ENCODE measurements around the gene ZFC3H1.

ZFC3H1 gene

GRCh38 chr12:71621938-71622337, 41.7 kb downstream of the ZFC3H1 start:
- Histone ChIP-seq H2AK5ac (ENCODE audit: low read length, severe bottlenecking) (no peak overlapping the region), H4K8ac (ENCODE audit: low read length) (no peak overlapping the region), H3K18ac (ENCODE audit: low read depth in 1 of 2, low read length in 2 of 2) (no peak overlapping the region), H2AFZ (ENCODE audit: low read depth, low read length) (no peak overlapping the region), H3K14ac (ENCODE audit: low read length in 2 of 2) (no peak overlapping the region), H3K4ac (ENCODE audit: low read depth in 1 of 2, low read length in 2 of 2) (no peak overlapping the region), H3K23ac (ENCODE audit: low read length in 2 of 2) (no peak overlapping the region), H3K9ac (ENCODE audit: low read length) (no peak overlapping the region), H3K9me3 (ENCODE audit: control insufficient read depth, low read length) (no peaks in the 10 kb centered on the region), H3K27ac (ENCODE audit: low read length, poor library complexity, severe bottlenecking) (no peak overlapping the region), H3K36me3 (ENCODE audit: control insufficient read depth in 1 of 2, insufficient read depth in 2 of 2, low read depth in 1 of 2, low read length in 2 of 2) (peaks cover 19 to 98% of the 10 kb centered on the region in 2 experiments), H3K4me1 (ENCODE audit: control insufficient read depth, insufficient read depth, low read depth, low read length) (no peaks in the 10 kb centered on the region), H3K79me1 (replicated peaks; ENCODE audit: low read length, poor library complexity, severe bottlenecking) (peaks cover 13% of the 10 kb centered on the region), H3K4me3 (ENCODE audit: insufficient read depth in 1 of 2, low read depth in 1 of 2, low read length in 2 of 2) (no peak overlapping the region), H2BK12ac (ENCODE audit: low read length in 2 of 2) (no peak overlapping the region), H2BK5ac (ENCODE audit: low read depth, low read length, poor library complexity, severe bottlenecking) (no peak overlapping the region), H3K27me3 (ENCODE audit: control insufficient read depth in 1 of 2, insufficient read depth in 1 of 2, low read length in 2 of 2) (no peaks in the 10 kb centered on the region), H2BK15ac (ENCODE audit: low read depth, poor library complexity, severe bottlenecking) (no peak overlapping the region), H2BK120ac (ENCODE audit: low read depth, low read length) (no peak overlapping the region), H3K4me2 (ENCODE audit: low read length, poor library complexity, severe bottlenecking) (no peak overlapping the region), H4K91ac (ENCODE audit: low read length) (no peak overlapping the region)
- 97% methylated on average over 1 of the region's 1 CpG for WGBS
- no peak for DNase-seq

- no peak overlapping the region for H2BK5ac ChIP-seq (ENCODE audit: low read depth, low read length, poor library complexity, severe bottlenecking)
- no peak overlapping the region for H4K8ac ChIP-seq (ENCODE audit: low read length)
- no peaks in the 10 kb centered on the region for H3K4me1 ChIP-seq (ENCODE audit: control insufficient read depth, insufficient read depth, low read depth, low read length)
- no peak overlapping the region for H3K9ac ChIP-seq (ENCODE audit: low read length)
- H3K36me3 ChIP-seq (ENCODE audit: control insufficient read depth in 1 of 2, insufficient read depth in 2 of 2, low read depth in 1 of 2, low read length in 2 of 2): peaks cover 6 to 99% of the 10 kb centered on the region in 2 experiments
- peaks cover 2% of the 10 kb centered on the region for H3K79me1 ChIP-seq (replicated peaks; ENCODE audit: low read length, poor library complexity, severe bottlenecking)
- H2AFZ ChIP-seq (ENCODE audit: low read depth, low read length): no peak overlapping the region
- no peak overlapping the region for H3K4me3 ChIP-seq (ENCODE audit: insufficient read depth in 1 of 2, low read depth in 1 of 2, low read length in 2 of 2)
- no peak for DNase-seq
- no peak overlapping the region for H2BK120ac ChIP-seq (ENCODE audit: low read depth, low read length)
- H2AK5ac ChIP-seq (ENCODE audit: low read length, severe bottlenecking): no peak overlapping the region
- no peak overlapping the region for H2BK12ac ChIP-seq (ENCODE audit: low read length in 2 of 2)
- no peaks in the 10 kb centered on the region for H3K9me3 ChIP-seq (ENCODE audit: control insufficient read depth, low read length)
- WGBS: 92% methylated on average over 4 of the region's 6 CpGs
- H3K18ac ChIP-seq (ENCODE audit: low read depth in 1 of 2, low read length in 2 of 2): no peak overlapping the region
- no peak overlapping the region for H2BK15ac ChIP-seq (ENCODE audit: low read depth, poor library complexity, severe bottlenecking)
- no peak overlapping the region for H3K27ac ChIP-seq (ENCODE audit: low read length, poor library complexity, severe bottlenecking)
- H3K14ac ChIP-seq (ENCODE audit: low read length in 2 of 2): no peak overlapping the region
- H3K23ac ChIP-seq (ENCODE audit: low read length in 2 of 2): no peak overlapping the region
- no peak overlapping the region for H4K91ac ChIP-seq (ENCODE audit: low read length)
- H3K4me2 ChIP-seq (ENCODE audit: low read length, poor library complexity, severe bottlenecking): no peak overlapping the region
- no peaks in the 10 kb centered on the region for H3K27me3 ChIP-seq (ENCODE audit: control insufficient read depth in 1 of 2, insufficient read depth in 1 of 2, low read length in 2 of 2)
- H3K4ac ChIP-seq (ENCODE audit: low read depth in 1 of 2, low read length in 2 of 2): no peak overlapping the region
These were observed 53.4 kb downstream of the ZFC3H1 start for GRCh38 chr12:71610031-71610795.

- Histone ChIP-seq H2BK5ac (ENCODE audit: low read depth, low read length, poor library complexity, severe bottlenecking) (no peak overlapping the region), H2BK120ac (ENCODE audit: low read depth, low read length) (no peak overlapping the region)
These were observed 55.9 kb downstream of the ZFC3H1 start for GRCh38 chr12:71607494-71608330.

GRCh38 chr12:71605039-71605438, 58.6 kb downstream of the ZFC3H1 start:
- no peak for DNase-seq
- Histone ChIP-seq H2BK5ac (ENCODE audit: low read depth, low read length, poor library complexity, severe bottlenecking) (no peak overlapping the region), H3K4me3 (ENCODE audit: insufficient read depth in 1 of 2, low read depth in 1 of 2, low read length in 2 of 2) (no peak overlapping the region), H3K18ac (ENCODE audit: low read depth in 1 of 2, low read length in 2 of 2) (no peak overlapping the region), H3K9me3 (ENCODE audit: control insufficient read depth, low read length) (no peaks in the 10 kb centered on the region), H3K9ac (ENCODE audit: low read length) (no peak overlapping the region), H3K27me3 (ENCODE audit: control insufficient read depth in 1 of 2, insufficient read depth in 1 of 2, low read length in 2 of 2) (no peaks in the 10 kb centered on the region), H3K4me1 (ENCODE audit: control insufficient read depth, insufficient read depth, low read depth, low read length) (peaks cover 1% of the 10 kb centered on the region), H3K14ac (ENCODE audit: low read length in 2 of 2) (no peak overlapping the region), H3K27ac (ENCODE audit: low read length, poor library complexity, severe bottlenecking) (no peak overlapping the region), H3K4me2 (ENCODE audit: low read length, poor library complexity, severe bottlenecking) (no peak overlapping the region), H2BK15ac (ENCODE audit: low read depth, poor library complexity, severe bottlenecking) (no peak overlapping the region), H3K23ac (ENCODE audit: low read length in 2 of 2) (no peak overlapping the region), H4K91ac (ENCODE audit: low read length) (no peak overlapping the region), H3K36me3 (ENCODE audit: control insufficient read depth in 1 of 2, insufficient read depth in 2 of 2, low read depth in 1 of 2, low read length in 2 of 2) (peaks cover 9 to 52% of the 10 kb centered on the region in 2 experiments), H2AK5ac (ENCODE audit: low read length, severe bottlenecking) (no peak overlapping the region), H3K79me1 (replicated peaks; ENCODE audit: low read length, poor library complexity, severe bottlenecking) (peaks cover under 1% of the 10 kb centered on the region), H4K8ac (ENCODE audit: low read length) (no peak overlapping the region), H2BK120ac (ENCODE audit: low read depth, low read length) (no peak overlapping the region), H2BK12ac (ENCODE audit: low read length in 2 of 2) (no peak overlapping the region), H2AFZ (ENCODE audit: low read depth, low read length) (no peak overlapping the region), H3K4ac (ENCODE audit: low read depth in 1 of 2, low read length in 2 of 2) (no peak overlapping the region)
- 98% methylated on average over 3 of the region's 3 CpGs for WGBS

More at GRCh38 chr12:71607494-71608330, 55.9 kb downstream of the ZFC3H1 start:
- H4K8ac ChIP-seq (ENCODE audit: low read length): no peak overlapping the region
- H3K23ac ChIP-seq (ENCODE audit: low read length in 2 of 2): no peak overlapping the region
- no peaks in the 10 kb centered on the region for H3K9me3 ChIP-seq (ENCODE audit: control insufficient read depth, low read length)
- no peak overlapping the region for H3K14ac ChIP-seq (ENCODE audit: low read length in 2 of 2)
- no peak overlapping the region for H2AK5ac ChIP-seq (ENCODE audit: low read length, severe bottlenecking)
- H3K18ac ChIP-seq (ENCODE audit: low read depth in 1 of 2, low read length in 2 of 2): no peak overlapping the region
- DNase-seq: no peak
- no peaks in the 10 kb centered on the region for H3K4me1 ChIP-seq (ENCODE audit: control insufficient read depth, insufficient read depth, low read depth, low read length)
- H3K4me3 ChIP-seq (ENCODE audit: insufficient read depth in 1 of 2, low read depth in 1 of 2, low read length in 2 of 2): no peak overlapping the region
- no peak overlapping the region for H4K91ac ChIP-seq (ENCODE audit: low read length)
- H3K27ac ChIP-seq (ENCODE audit: low read length, poor library complexity, severe bottlenecking): no peak overlapping the region
- H3K4me2 ChIP-seq (ENCODE audit: low read length, poor library complexity, severe bottlenecking): no peak overlapping the region
- no peaks in the 10 kb centered on the region for H3K27me3 ChIP-seq (ENCODE audit: control insufficient read depth in 1 of 2, insufficient read depth in 1 of 2, low read length in 2 of 2)
- H2BK15ac ChIP-seq (ENCODE audit: low read depth, poor library complexity, severe bottlenecking): no peak overlapping the region
- H3K79me1 ChIP-seq (replicated peaks; ENCODE audit: low read length, poor library complexity, severe bottlenecking): peaks cover 2% of the 10 kb centered on the region
- peaks cover 9 to 79% of the 10 kb centered on the region in 2 experiments for H3K36me3 ChIP-seq (ENCODE audit: control insufficient read depth in 1 of 2, insufficient read depth in 2 of 2, low read depth in 1 of 2, low read length in 2 of 2)
- WGBS: 95% methylated on average over 4 of the region's 4 CpGs
- H2AFZ ChIP-seq (ENCODE audit: low read depth, low read length): no peak overlapping the region
- H3K9ac ChIP-seq (ENCODE audit: low read length): no peak overlapping the region
- no peak overlapping the region for H2BK12ac ChIP-seq (ENCODE audit: low read length in 2 of 2)
- H3K4ac ChIP-seq (ENCODE audit: low read depth in 1 of 2, low read length in 2 of 2): no peak overlapping the region

Measured in mesenchymal stem cell (in vitro differentiated cells and primary cell).